ENCODE data around the gene DSE.

Gene DSE

GRCh38 chr6:116373940-116374339 lies 3.2 kb downstream of the DSE start:
- no peaks in the 10 kb centered on the region for H3K36me3 ChIP-seq (ENCODE audit: control insufficient read depth, insufficient read depth, low read length)
- no peak overlapping the region for H3K9ac ChIP-seq (ENCODE audit: low read length)
- no peaks in the 10 kb centered on the region for H3K9me3 ChIP-seq (ENCODE audit: control insufficient read depth, insufficient read depth, low read depth, low read length)
- H3K4me3 ChIP-seq (ENCODE audit: low read depth, low read length), result no peak overlapping the region
- no peak overlapping the region for H3K27ac ChIP-seq (ENCODE audit: low read depth, low read length)
- H3K4me1 ChIP-seq (ENCODE audit: control insufficient read depth, insufficient read depth, low read length), result peaks cover 21% of the 10 kb centered on the region
- no peaks in the 10 kb centered on the region for H3K27me3 ChIP-seq (ENCODE audit: control insufficient read depth, insufficient read depth, low read length)

- Histone ChIP-seq H3K27ac (ENCODE audit: low read depth, low read length) (no peak overlapping the region), H3K27me3 (ENCODE audit: control insufficient read depth, insufficient read depth, low read length) (no peaks in the 10 kb centered on the region), H3K4me3 (ENCODE audit: low read depth, low read length) (no peak overlapping the region), H3K36me3 (ENCODE audit: control insufficient read depth, insufficient read depth, low read length) (no peaks in the 10 kb centered on the region), H3K9me3 (ENCODE audit: control insufficient read depth, insufficient read depth, low read depth, low read length) (no peaks in the 10 kb centered on the region), H3K9ac (ENCODE audit: low read length) (no peak overlapping the region), H3K4me1 (ENCODE audit: control insufficient read depth, insufficient read depth, low read length) (peaks cover 20% of the 10 kb centered on the region)
These were observed 3.8 kb downstream of the DSE start for GRCh38 chr6:116374586-116374985.

- Histone ChIP-seq H3K9me3 (ENCODE audit: control insufficient read depth, insufficient read depth, low read depth, low read length) (no peaks in the 10 kb centered on the region), H3K9ac (ENCODE audit: low read length) (no peak overlapping the region), H3K4me1 (ENCODE audit: control insufficient read depth, insufficient read depth, low read length) (peaks cover 14% of the 10 kb centered on the region; the same call in 1 of the 2 replicates), H3K27ac (ENCODE audit: low read depth, low read length) (no peak overlapping the region), H3K36me3 (ENCODE audit: control insufficient read depth, insufficient read depth, low read length) (no peaks in the 10 kb centered on the region), H3K27me3 (ENCODE audit: control insufficient read depth, insufficient read depth, low read length) (no peaks in the 10 kb centered on the region), H3K4me3 (ENCODE audit: low read depth, low read length) (no peak overlapping the region)
These were observed 4.5 kb downstream of the DSE start for GRCh38 chr6:116375262-116375661.

GRCh38 chr6:116376149-116376548 lies 5.4 kb downstream of the DSE start:
- H3K4me1 ChIP-seq (ENCODE audit: control insufficient read depth, insufficient read depth, low read length), result peaks cover 14% of the 10 kb centered on the region
- no peaks in the 10 kb centered on the region for H3K27me3 ChIP-seq (ENCODE audit: control insufficient read depth, insufficient read depth, low read length)

GRCh38 chr6:116379764-116380163 lies 9.0 kb downstream of the DSE start:
- Histone ChIP-seq H3K36me3 (ENCODE audit: control insufficient read depth, insufficient read depth, low read length) (no peaks in the 10 kb centered on the region), H3K27me3 (ENCODE audit: control insufficient read depth, insufficient read depth, low read length) (no peaks in the 10 kb centered on the region), H3K27ac (ENCODE audit: low read depth, low read length) (no peak overlapping the region), H3K4me3 (ENCODE audit: low read depth, low read length) (no peak overlapping the region), H3K4me1 (ENCODE audit: control insufficient read depth, insufficient read depth, low read length) (peaks cover 16% of the 10 kb centered on the region), H3K9me3 (ENCODE audit: control insufficient read depth, insufficient read depth, low read depth, low read length) (no peaks in the 10 kb centered on the region), H3K9ac (ENCODE audit: low read length) (no peak overlapping the region)

More at GRCh38 chr6:116376149-116376548, 5.4 kb downstream of the DSE start:
- Histone ChIP-seq H3K36me3 (ENCODE audit: control insufficient read depth, insufficient read depth, low read length) (no peaks in the 10 kb centered on the region), H3K27ac (ENCODE audit: low read depth, low read length) (no peak overlapping the region), H3K9me3 (ENCODE audit: control insufficient read depth, insufficient read depth, low read depth, low read length) (no peaks in the 10 kb centered on the region), H3K9ac (ENCODE audit: low read length) (no peak overlapping the region), H3K4me3 (ENCODE audit: low read depth, low read length) (no peak overlapping the region)

GRCh38 chr6:116380346-116380745 lies 9.6 kb downstream of the DSE start:
- no peaks in the 10 kb centered on the region for H3K27me3 ChIP-seq (ENCODE audit: control insufficient read depth, insufficient read depth, low read length)
- H3K4me3 ChIP-seq (ENCODE audit: low read depth, low read length), result no peak overlapping the region
- peaks cover 22% of the 10 kb centered on the region for H3K4me1 ChIP-seq (ENCODE audit: control insufficient read depth, insufficient read depth, low read length)
- H3K9ac ChIP-seq (ENCODE audit: low read length), result no peak overlapping the region
- no peaks in the 10 kb centered on the region for H3K9me3 ChIP-seq (ENCODE audit: control insufficient read depth, insufficient read depth, low read depth, low read length)
- no peaks in the 10 kb centered on the region for H3K36me3 ChIP-seq (ENCODE audit: control insufficient read depth, insufficient read depth, low read length)
- H3K27ac ChIP-seq (ENCODE audit: low read depth, low read length), result no peak overlapping the region

- Histone ChIP-seq H3K4me3 (ENCODE audit: low read depth, low read length) (no peak overlapping the region), H3K27ac (ENCODE audit: low read depth, low read length) (no peak overlapping the region), H3K27me3 (ENCODE audit: control insufficient read depth, insufficient read depth, low read length) (no peaks in the 10 kb centered on the region), H3K36me3 (ENCODE audit: control insufficient read depth, insufficient read depth, low read length) (no peaks in the 10 kb centered on the region), H3K4me1 (ENCODE audit: control insufficient read depth, insufficient read depth, low read length) (peaks cover 22% of the 10 kb centered on the region), H3K9me3 (ENCODE audit: control insufficient read depth, insufficient read depth, low read depth, low read length) (no peaks in the 10 kb centered on the region), H3K9ac (ENCODE audit: low read length) (no peak overlapping the region)
These were observed 10.3 kb downstream of the DSE start for GRCh38 chr6:116381000-116381399.

GRCh38 chr6:116382587-116382986 lies 11.8 kb downstream of the DSE start:
- Histone ChIP-seq H3K9me3 (ENCODE audit: control insufficient read depth, insufficient read depth, low read depth, low read length) (no peaks in the 10 kb centered on the region), H3K4me1 (ENCODE audit: control insufficient read depth, insufficient read depth, low read length) (peaks cover 12% of the 10 kb centered on the region), H3K27ac (ENCODE audit: low read depth, low read length) (no peak overlapping the region), H3K9ac (ENCODE audit: low read length) (no peak overlapping the region), H3K36me3 (ENCODE audit: control insufficient read depth, insufficient read depth, low read length) (no peaks in the 10 kb centered on the region), H3K27me3 (ENCODE audit: control insufficient read depth, insufficient read depth, low read length) (no peaks in the 10 kb centered on the region), H3K4me3 (ENCODE audit: low read depth, low read length) (no peak overlapping the region)

- H3K4me1 ChIP-seq (ENCODE audit: control insufficient read depth, insufficient read depth, low read length), result peaks cover 12% of the 10 kb centered on the region
- no peaks in the 10 kb centered on the region for H3K9me3 ChIP-seq (ENCODE audit: control insufficient read depth, insufficient read depth, low read depth, low read length)
- no peak overlapping the region for H3K9ac ChIP-seq (ENCODE audit: low read length)
- H3K4me3 ChIP-seq (ENCODE audit: low read depth, low read length), result no peak overlapping the region
- no peaks in the 10 kb centered on the region for H3K27me3 ChIP-seq (ENCODE audit: control insufficient read depth, insufficient read depth, low read length)
- H3K27ac ChIP-seq (ENCODE audit: low read depth, low read length), result no peak overlapping the region
- no peaks in the 10 kb centered on the region for H3K36me3 ChIP-seq (ENCODE audit: control insufficient read depth, insufficient read depth, low read length)
These were observed 14.1 kb downstream of the DSE start for GRCh38 chr6:116384727-116385458.

- H3K9ac ChIP-seq (ENCODE audit: low read length), result no peak overlapping the region
- H3K9me3 ChIP-seq (ENCODE audit: control insufficient read depth, insufficient read depth, low read depth, low read length), result no peaks in the 10 kb centered on the region
- no peaks in the 10 kb centered on the region for H3K27me3 ChIP-seq (ENCODE audit: control insufficient read depth, insufficient read depth, low read length)
- peaks cover 12% of the 10 kb centered on the region for H3K4me1 ChIP-seq (ENCODE audit: control insufficient read depth, insufficient read depth, low read length)
- no peak overlapping the region for H3K4me3 ChIP-seq (ENCODE audit: low read depth, low read length)
- H3K36me3 ChIP-seq (ENCODE audit: control insufficient read depth, insufficient read depth, low read length), result no peaks in the 10 kb centered on the region
- H3K27ac ChIP-seq (ENCODE audit: low read depth, low read length), result no peak overlapping the region
These were observed 14.7 kb downstream of the DSE start for GRCh38 chr6:116385459-116385802.

GRCh38 chr6:116385921-116386320 lies 15.2 kb downstream of the DSE start:
- Histone ChIP-seq H3K4me3 (ENCODE audit: low read depth, low read length) (no peak overlapping the region), H3K27me3 (ENCODE audit: control insufficient read depth, insufficient read depth, low read length) (no peaks in the 10 kb centered on the region), H3K4me1 (ENCODE audit: control insufficient read depth, insufficient read depth, low read length) (peaks cover 12% of the 10 kb centered on the region), H3K27ac (ENCODE audit: low read depth, low read length) (no peak overlapping the region), H3K9ac (ENCODE audit: low read length) (no peak overlapping the region), H3K9me3 (ENCODE audit: control insufficient read depth, insufficient read depth, low read depth, low read length) (no peaks in the 10 kb centered on the region), H3K36me3 (ENCODE audit: control insufficient read depth, insufficient read depth, low read length) (no peaks in the 10 kb centered on the region)
